ENCODE measurements around the gene C9orf50. TPM values are rescaled to one million over a fixed set of nuclear protein-coding genes. Genes with fewer than 3 reads are reported as not detected.

C9orf50 gene
- total RNA-seq, 1 donor from 2014 or later = 0.87 TPM

DNA sequence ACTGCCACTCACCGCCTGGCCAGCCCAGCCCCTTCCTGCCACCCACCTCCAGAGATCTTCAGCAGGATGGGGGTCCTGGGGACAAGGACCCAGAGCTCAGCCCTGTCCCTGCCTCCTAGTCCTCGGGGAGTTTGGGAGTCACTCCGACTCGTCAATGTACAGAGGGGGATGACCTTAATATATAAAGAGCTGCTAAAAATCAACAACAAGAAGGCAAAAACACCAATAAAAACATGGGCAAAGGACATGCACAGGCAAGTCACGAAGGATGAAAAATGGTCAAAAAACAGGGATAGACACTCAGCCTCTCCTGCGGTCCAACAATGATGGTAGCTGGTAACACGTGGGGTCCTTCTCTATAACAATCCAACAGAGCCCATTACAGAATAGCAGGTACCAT, 25.8 kb upstream of the C9orf50 start:
- DNase-seq (ENCODE audit: low spot score in 2 of 2, unreplicated experiment in 2 of 2) = no peak
- TF ChIP-seq, protein P1, sequence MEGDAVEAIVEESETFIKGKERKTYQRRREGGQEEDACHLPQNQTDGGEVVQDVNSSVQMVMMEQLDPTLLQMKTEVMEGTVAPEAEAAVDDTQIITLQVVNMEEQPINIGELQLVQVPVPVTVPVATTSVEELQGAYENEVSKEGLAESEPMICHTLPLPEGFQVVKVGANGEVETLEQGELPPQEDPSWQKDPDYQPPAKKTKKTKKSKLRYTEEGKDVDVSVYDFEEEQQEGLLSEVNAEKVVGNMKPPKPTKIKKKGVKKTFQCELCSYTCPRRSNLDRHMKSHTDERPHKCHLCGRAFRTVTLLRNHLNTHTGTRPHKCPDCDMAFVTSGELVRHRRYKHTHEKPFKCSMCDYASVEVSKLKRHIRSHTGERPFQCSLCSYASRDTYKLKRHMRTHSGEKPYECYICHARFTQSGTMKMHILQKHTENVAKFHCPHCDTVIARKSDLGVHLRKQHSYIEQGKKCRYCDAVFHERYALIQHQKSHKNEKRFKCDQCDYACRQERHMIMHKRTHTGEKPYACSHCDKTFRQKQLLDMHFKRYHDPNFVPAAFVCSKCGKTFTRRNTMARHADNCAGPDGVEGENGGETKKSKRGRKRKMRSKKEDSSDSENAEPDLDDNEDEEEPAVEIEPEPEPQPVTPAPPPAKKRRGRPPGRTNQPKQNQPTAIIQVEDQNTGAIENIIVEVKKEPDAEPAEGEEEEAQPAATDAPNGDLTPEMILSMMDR (IDR thresholded peaks at IDR 0.05; ENCODE audit: unreplicated experiment) = no peak
- Mint-ChIP-seq H3K9me3 (peaks cover 6% of the 10 kb centered on the region), H3K36me3 (no peaks in the 10 kb centered on the region), H3K4me3 (no peak overlapping the region), H3K27ac (no peak overlapping the region), H3K27me3 (ENCODE audit: low read depth) (no peaks in the 10 kb centered on the region), H3K4me1 (peaks cover 22% of the 10 kb centered on the region)

DNA sequence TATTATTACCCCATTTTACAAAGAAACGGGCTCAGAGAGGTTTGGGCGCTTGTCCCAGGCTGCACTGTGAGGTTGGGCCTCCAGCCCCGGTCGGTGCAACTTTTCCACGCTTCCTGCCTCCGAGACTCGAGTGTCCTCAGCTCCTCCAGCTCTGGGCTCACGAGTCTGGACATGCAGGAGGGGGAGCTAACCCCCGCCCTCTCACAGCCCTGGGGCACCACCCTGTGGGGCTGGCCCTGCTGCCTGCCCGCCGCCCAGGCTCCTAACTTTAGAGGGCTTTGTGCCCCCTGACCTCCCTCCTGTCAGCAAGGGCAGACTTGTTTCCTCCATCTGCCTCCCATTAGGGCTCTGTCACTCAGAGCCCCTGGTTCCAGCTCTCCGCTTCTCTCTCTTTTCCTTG, 25.4 kb upstream of the C9orf50 start:
- Mint-ChIP-seq H3K4me1 (peaks cover 21% of the 10 kb centered on the region), H3K9me3 (peaks cover 6% of the 10 kb centered on the region), H3K27ac (no peak overlapping the region), H3K4me3 (no peak overlapping the region), H3K36me3 (no peaks in the 10 kb centered on the region), H3K27me3 (ENCODE audit: low read depth) (no peaks in the 10 kb centered on the region)
- TF ChIP-seq, protein P1 (IDR thresholded peaks at IDR 0.05; ENCODE audit: unreplicated experiment) = no peak
- DNase-seq (ENCODE audit: low spot score in 2 of 2, unreplicated experiment in 2 of 2) = no peak

DNA sequence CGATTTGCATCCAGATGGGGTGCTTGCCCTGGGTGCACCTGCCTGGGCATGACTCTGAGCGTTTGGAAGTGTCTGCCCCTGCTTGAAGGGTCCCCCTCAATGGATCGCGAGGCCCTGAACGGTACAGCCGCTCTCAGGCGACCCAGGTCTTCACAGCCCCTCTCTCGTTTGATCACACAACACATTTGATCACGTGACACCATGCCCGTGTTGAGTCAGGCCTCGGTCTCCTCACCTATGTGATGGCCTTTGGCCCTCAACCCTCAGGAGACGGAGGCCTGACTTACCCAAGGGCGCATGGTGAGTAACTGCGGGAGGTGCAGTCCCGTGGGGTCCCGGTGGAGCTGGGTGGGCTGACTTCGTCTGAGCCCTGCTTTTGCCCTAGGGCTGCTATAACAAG, 24.0 kb upstream of the C9orf50 start:
- peaks cover 6% of the 10 kb centered on the region for H3K9me3 Mint-ChIP-seq

DNA sequence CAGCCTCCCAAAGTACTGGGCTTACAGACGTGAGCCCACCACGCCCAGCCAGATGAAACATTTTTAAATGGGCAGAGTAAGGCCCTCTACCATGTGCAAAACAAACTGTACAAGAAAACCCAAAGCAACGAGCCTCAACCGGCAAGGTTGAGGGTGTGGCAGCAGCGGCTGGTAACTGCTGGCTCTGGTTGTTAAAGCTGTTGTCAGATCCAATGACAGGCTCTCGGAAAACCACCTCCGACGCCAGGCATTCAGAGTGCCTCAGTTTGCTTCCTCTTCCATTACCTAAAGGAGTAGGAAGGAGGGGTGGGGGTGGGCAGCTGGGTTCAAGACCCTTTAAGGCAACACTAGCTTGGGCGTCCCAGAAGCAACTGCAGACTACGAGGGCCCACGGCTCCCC, 23.5 kb upstream of the C9orf50 start:
- TF ChIP-seq, protein P1 (IDR thresholded peaks at IDR 0.05; ENCODE audit: unreplicated experiment) = no peak
- H3K27ac Mint-ChIP-seq = no peak overlapping the region
- peaks cover 2% of the 10 kb centered on the region for H3K36me3 Mint-ChIP-seq
- H3K4me1 Mint-ChIP-seq = peaks cover 29% of the 10 kb centered on the region
- DNase-seq (ENCODE audit: low spot score in 2 of 2, unreplicated experiment in 2 of 2) = no peak
- no peaks in the 10 kb centered on the region for H3K27me3 Mint-ChIP-seq (ENCODE audit: low read depth)
- H3K4me3 Mint-ChIP-seq = no peak overlapping the region
- H3K9me3 Mint-ChIP-seq = peaks cover 6% of the 10 kb centered on the region

More for the DNA sequence above, 24.0 kb upstream of the C9orf50 start:
- DNase-seq (ENCODE audit: low spot score in 2 of 2, unreplicated experiment in 2 of 2) = no peak
- H3K4me1 Mint-ChIP-seq = peaks cover 29% of the 10 kb centered on the region
- no peak overlapping the region for H3K4me3 Mint-ChIP-seq
- H3K27ac Mint-ChIP-seq = no peak overlapping the region
- H3K36me3 Mint-ChIP-seq = no peaks in the 10 kb centered on the region
- TF ChIP-seq, protein P1 (IDR thresholded peaks at IDR 0.05; ENCODE audit: unreplicated experiment) = no peak
- no peaks in the 10 kb centered on the region for H3K27me3 Mint-ChIP-seq (ENCODE audit: low read depth)

DNA sequence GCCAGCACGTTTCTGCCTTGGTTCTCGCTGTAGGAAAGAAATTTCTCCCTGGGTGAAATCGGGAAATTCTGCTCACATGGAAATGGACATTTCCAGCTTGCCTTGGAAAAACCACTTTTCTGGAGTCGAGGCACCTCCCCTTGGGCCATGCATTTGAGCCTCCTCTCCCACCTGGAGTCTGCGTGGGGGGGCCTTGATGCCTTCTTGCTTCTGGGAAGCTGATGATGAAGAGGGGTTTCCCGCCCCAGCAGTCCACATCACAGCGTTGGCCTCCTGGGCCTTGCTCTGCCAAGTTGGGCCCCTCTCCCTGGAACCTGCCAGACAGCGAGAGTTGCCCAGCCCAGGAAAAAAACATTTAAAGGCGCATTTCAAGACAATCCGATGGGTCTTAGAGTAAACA, 22.8 kb upstream of the C9orf50 start:
- Mint-ChIP-seq H3K4me1 (peaks cover 28% of the 10 kb centered on the region), H3K9me3 (peaks cover 6% of the 10 kb centered on the region), H3K27ac (no peak overlapping the region), H3K27me3 (ENCODE audit: low read depth) (no peaks in the 10 kb centered on the region), H3K36me3 (peaks cover 2% of the 10 kb centered on the region), H3K4me3 (peak overlapping the region; percentile 42)
- TF ChIP-seq, protein P1 (IDR thresholded peaks at IDR 0.05; ENCODE audit: unreplicated experiment) = no peak
- DNase-seq (ENCODE audit: low spot score in 2 of 2, unreplicated experiment in 2 of 2) = no peak
